ENCODE measurements around the gene CTNNAL1.
"Not testable (repeated sequence)": the region's sequence is repeated elsewhere in the genome, so short reads cannot be mapped to it uniquely, and the experiment has no call there.

Gene CTNNAL1

GRCh38 chr9:108983885-108984284 lies 29.4 kb downstream of the CTNNAL1 start:
- DNase-seq = no peak

GRCh38 chr9:108980893-108981292 lies 32.4 kb downstream of the CTNNAL1 start:
- no peak for DNase-seq

DNA sequence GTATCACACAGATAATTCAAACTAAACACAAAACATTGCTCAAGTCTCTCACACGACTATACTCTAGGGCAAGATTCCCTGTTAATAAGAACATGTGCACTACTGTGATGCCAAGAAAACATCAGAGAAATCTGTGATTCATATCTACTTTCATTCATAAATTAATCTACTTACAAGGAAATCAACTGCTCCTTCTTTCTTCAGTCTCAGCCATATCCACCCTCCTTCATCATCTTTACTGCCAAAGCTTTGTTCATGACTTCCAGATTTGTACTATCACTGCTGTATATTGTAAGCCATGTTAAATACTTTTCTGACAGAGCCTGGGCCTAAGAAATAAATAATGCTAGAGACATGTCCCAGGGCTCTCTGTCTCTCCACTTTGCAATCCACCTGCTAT lies 35.1 kb downstream of the CTNNAL1 start:
- DNase-seq = no peak

DNA sequence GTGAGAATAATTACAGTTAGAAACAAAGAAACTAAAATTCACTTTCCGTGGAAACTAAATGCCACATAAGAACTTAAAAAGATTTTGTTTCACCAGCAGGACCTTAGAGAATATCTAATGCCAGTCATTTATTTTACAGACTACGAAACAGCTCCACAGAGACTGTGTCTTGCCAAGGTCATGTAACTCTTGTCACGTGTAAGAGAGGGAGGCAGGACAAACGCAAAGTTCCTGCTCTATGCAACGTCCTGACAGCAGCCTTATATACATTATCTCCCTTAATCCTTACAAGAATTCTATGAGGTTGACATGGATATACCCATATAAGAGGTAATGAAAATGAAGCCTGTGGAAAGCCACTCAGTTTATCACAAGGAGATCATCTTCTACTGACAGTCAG lies 39.4 kb downstream of the CTNNAL1 start:
- DNase-seq = no peak

DNA sequence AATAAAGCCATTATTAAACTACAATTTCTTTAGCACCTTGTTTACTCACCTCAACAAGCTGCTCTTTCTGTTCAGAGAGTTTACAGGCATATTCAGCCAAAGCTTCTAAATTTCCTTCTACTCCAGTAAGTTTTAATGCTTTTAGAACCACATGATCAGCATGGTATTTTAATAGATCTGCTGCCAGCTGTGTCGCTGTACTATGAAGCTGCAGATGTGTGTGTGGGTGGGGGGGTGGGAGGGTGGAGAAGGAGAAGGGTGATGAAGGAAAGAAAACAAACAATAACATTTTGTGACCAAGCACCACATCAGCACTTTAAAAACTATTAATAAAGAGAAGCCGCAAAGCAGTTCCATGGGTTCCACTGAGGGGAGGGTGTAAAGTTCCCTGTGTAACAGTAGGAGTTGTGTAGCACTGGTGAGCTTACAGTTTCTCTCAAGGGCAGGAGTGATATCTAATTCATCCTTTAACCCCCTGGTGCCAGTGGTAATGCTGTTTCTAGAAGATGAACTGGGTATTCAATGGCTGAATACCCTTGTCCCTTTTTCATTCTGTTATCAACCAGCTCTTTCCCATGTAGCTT lies 40.6 kb downstream of the CTNNAL1 start:
- DNase-seq = no peak

- no peak for DNase-seq
These were observed 41.1 kb downstream of the CTNNAL1 start for GRCh38 chr9:108972186-108972585.

DNA sequence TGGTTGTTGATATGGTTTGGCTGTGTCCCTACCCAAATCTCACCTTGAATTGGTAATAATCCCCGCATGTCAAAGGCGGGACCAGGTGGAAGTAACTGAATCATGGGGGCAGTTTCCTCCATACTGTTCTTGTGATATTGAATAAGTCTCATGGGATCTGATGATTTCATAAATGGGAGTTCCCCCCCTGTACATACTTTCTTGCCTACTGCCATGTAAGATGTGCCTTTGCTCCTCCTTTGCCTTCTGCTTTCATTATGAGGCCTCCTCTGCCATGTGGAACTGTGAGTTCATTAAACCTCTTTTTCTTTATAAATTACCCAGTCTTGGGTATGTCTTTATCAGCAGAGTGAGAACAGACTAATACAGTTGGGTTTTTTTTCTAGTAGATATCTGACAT lies 41.9 kb downstream of the CTNNAL1 start:
- DNase-seq = not testable (repeated sequence)

GRCh38 chr9:108967916-108968315 lies 45.4 kb downstream of the CTNNAL1 start:
- no peak for DNase-seq

GRCh38 chr9:108963459-108964143 lies 49.7 kb downstream of the CTNNAL1 start:
- DNase-seq = no peak

DNA sequence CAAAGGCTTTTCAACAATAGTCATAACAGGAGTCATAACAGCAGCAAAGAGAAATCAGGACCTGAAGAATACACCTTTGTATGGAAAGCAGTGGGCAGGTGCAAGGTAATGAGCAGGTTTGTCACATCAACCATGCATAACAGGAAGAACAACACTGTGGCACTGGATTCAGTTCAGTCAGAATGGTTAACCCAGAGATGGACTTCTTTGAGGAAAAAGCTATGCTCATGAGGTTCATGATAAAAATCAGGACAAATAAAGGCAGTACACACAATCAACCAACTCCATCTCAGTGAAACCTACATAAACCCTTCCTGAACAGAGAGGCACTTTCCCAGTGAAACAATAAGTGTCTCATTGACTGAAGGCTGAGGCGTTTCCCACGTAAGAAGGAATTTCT lies 52.1 kb downstream of the CTNNAL1 start:
- no peak for DNase-seq

GRCh38 chr9:108960331-108960730 lies 53.0 kb downstream of the CTNNAL1 start:
- no peak for DNase-seq

GRCh38 chr9:108956631-108957026 lies 56.7 kb downstream of the CTNNAL1 start:
- peak; percentile 40 for DNase-seq

- DNase-seq = no peak
These were observed 57.2 kb downstream of the CTNNAL1 start for GRCh38 chr9:108956022-108956630.

GRCh38 chr9:108953983-108954574 lies 59.2 kb downstream of the CTNNAL1 start:
- DNase-seq = peak; percentile 17

GRCh38 chr9:108951578-108951977 lies 61.7 kb downstream of the CTNNAL1 start:
- DNase-seq = no peak

- no peak for DNase-seq
These were observed 63.1 kb downstream of the CTNNAL1 start for GRCh38 chr9:108950168-108950567.

DNA sequence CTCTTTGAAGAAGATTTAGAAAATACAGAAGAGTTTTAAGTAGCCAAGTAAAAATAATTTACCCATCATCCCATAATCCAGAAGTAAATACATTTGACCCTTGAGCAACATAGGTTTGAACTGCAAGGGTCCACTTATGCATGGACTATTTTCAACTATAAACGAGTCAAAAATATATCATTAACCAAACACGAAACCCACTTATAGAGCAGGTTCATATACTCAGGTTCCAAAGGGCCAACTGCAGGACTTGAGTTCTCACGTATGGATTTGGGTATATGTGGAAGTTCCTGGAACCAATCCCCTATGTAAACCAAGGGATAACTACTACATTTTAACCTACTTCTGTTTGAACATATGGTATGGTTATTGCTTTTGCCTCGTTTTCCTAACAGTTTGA lies 73.3 kb downstream of the CTNNAL1 start:
- no peak for DNase-seq

- no peak for DNase-seq
These were observed 75.6 kb downstream of the CTNNAL1 start for GRCh38 chr9:108937561-108938305.

- DNase-seq = peak; percentile 84
These were observed 78.9 kb downstream of the CTNNAL1 start, which contains the start of gene ABITRAM for GRCh38 chr9:108934323-108934893. Gene ABITRAM, plus strand, starts transcription at chr9:108934400. Its CDS starts 87 bp downstream, at chr9:108934487.

- peak; percentile 94 for DNase-seq
These were observed 79.5 kb downstream of the CTNNAL1 start, which contains the start of gene ELP1 for GRCh38 chr9:108933718-108934322. Gene ELP1, minus strand, starts transcription at chr9:108934124. Its CDS starts 2,978 bp downstream, at chr9:108931146.

DNA sequence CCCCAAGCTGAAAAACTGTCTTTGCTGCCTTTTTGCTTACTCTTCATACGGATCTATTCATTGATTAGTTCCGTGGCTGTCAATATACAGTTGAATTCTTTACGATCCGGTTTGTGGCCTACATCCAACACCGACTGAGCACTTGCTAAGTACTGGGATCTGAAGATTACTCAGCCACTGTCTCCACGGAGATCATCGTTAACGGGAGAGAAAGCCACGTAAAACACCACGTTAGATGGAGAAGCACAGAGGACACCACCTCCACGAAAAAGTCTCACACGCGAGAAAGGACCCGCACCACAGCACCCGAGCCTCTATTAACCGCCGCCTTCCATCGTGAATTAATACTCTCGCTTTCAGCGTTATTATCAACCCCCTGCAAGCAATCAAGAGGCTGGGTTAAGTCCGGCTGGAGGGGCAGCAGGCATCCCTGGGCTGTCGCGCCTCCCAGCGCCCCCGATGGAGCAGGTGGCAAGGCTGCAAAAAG lies 80.0 kb downstream of the CTNNAL1 start:
- DNase-seq = peak; percentile 23

DNA sequence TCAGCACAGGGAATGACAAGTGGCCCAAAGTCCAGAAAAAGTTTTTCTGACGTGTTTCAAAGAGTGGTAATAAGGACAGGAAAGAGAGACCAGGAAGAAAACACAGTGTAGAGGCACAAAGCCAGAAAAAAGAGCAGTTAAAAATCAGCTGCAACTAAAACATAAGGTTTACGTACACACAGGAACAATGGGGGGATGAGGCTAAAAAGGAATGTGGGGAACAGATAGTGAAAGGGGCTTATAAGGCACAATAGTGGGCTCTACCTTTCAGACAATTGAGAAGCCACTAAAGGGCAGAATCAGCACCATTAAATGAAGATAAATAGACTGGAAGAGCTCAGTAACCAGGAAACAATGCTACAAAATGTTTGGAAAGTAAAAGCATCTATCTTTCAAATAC lies 84.9 kb downstream of the CTNNAL1 start:
- DNase-seq = no peak

Data from activated CD4-positive, alpha-beta T cell treated with anti-CD3 and anti-CD28 coated beads, Interleukin-10, Interleukin-2, amounts not matched to agents 100 ng/mL and 50 ng/mL, durations not matched to agents 16 hours and 8 hours (primary cell).